ENCODE results near the gene ANXA4. TPM values are rescaled to one million over a fixed set of nuclear protein-coding genes. Genes with fewer than 3 reads are reported as not detected.

Gene ANXA4
- total RNA-seq, 1 donor from 2014 or later = 29.1 TPM

DNA sequence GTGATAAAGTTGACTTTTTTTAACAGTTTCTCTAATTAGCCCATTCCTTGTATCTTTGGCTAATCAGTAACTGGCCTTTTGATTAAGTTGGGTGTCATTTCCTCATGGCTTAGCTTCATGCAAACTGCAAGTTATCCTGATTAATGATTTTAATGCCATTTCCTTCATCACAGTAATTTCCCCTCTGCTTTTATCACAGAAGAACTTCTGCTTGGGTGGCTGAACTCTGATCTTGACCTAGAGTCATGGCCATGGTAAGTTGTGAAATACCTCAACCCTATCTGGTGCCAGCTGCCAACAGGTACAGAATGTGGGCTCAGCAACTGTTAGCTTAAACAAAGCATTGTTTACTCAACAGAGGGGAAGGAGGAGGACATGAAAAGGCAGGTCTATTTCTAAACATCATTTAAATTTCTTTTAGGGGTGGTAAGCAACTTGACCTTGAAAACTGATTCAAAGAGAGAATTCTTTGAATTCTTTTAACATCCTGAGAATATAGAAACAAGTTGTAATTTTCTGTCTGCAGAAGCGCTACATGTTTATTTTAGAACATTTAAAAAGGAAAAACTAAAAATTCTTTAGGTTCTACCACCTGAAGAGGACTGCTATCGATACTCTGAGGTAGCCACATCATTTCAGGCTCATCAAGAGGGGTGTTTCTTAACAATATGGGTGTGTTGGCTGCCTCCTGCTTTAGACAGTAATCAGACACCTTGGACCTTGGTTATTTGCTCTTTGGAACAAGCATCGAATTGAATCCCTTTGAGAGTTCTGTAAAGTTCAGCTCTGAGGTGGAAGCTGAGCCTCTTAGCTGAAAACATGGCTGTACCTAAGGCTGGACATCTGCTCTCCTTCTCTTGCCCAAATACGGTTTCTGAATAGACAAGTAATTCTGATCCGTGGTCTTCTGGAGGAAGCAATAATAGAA, 39.7 kb downstream of the ANXA4 start:
- H3K4me1 ChIP-seq = no peaks in the 10 kb centered on the region
- H3K36me3 ChIP-seq = peaks cover 0 to 4% of the 10 kb centered on the region in 2 donors
- peak overlapping the region; percentile 8 to 10 for H3K27ac ChIP-seq
- no peaks in the 10 kb centered on the region for H3K9me3 ChIP-seq
- no peaks in the 10 kb centered on the region for H3K27me3 ChIP-seq
- no peak for TF ChIP-seq CTCF (IDR thresholded peaks at IDR 0.05)
- intact Hi-C loops (cut with DNase I) = no loop called here
- DNase-seq (ENCODE audit: low spot score in 2 of 2) = no peak
- no peak overlapping the region for H3K4me3 ChIP-seq

GRCh38 chr2:69784228-69784627, 42.3 kb downstream of the ANXA4 start:
- Histone ChIP-seq H3K36me3 (peaks cover 0 to 9% of the 10 kb centered on the region in 2 donors), H3K9me3 (no peaks in the 10 kb centered on the region), H3K4me1 (peaks cover 0 to under 1% of the 10 kb centered on the region in 2 donors), H3K27me3 (no peaks in the 10 kb centered on the region), H3K4me3 (no peak overlapping the region), H3K27ac (no peak overlapping the region)
- no peak for TF ChIP-seq CTCF (IDR thresholded peaks at IDR 0.05)
- intact Hi-C loops (cut with DNase I) = no loop called here
- DNase-seq (ENCODE audit: low spot score in 2 of 2) = no peak

DNA sequence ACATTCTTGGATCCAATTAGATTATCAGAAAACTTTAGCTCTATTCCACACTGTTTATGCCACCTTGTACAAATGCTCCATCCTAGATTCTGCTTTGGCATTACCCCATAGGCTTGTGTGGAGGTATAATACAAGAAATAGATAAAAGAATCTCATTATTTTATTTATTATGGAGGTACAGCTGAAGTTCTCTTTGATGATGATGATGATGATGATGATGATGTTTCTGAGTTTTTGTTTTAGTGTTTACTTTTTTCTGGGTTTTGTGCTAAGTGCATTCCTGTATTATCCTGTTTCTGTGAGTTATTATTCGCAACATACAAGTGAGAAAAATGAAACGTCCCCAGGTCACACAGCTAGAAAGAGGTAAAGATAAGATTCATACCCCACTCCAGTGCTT, 43.4 kb downstream of the ANXA4 start:
- H3K36me3 ChIP-seq = peaks cover 0 to 9% of the 10 kb centered on the region in 2 donors
- no peak overlapping the region for H3K27ac ChIP-seq
- intact Hi-C loops (cut with DNase I) = no loop called here
- no peak for DNase-seq (ENCODE audit: low spot score in 2 of 2)
- H3K4me3 ChIP-seq = no peak overlapping the region
- H3K4me1 ChIP-seq = peaks cover 4 to 8% of the 10 kb centered on the region in 2 donors
- H3K27me3 ChIP-seq = no peaks in the 10 kb centered on the region
- TF ChIP-seq CTCF (IDR thresholded peaks at IDR 0.05) = no peak
- no peaks in the 10 kb centered on the region for H3K9me3 ChIP-seq

DNA sequence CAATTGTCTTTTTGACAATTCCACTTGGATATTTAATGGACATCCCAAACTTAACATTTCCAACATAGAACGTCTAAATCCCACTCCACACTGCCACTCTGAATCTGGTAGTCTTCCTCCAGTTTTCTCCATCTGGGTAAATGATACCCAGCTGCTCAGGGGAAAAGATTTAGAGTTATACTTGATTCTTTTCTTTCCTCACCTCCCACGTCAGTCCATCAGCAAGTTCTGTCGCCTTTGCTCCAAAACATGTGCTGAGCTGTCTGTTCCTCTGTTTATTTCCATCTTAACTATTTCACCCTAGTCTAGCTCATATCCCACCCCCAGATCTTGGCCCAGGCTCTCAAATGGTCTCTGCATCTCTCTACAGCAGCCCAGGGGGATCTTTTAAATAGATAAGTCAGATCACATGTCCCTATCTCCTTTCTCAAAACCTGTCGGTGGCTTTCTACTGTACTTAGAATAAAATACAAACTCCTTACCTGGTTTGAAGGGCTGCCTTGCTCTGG, 44.2 kb downstream of the ANXA4 start:
- peaks cover 4 to 10% of the 10 kb centered on the region in 2 donors for H3K4me1 ChIP-seq
- H3K4me3 ChIP-seq = no peak overlapping the region
- H3K27me3 ChIP-seq = no peaks in the 10 kb centered on the region
- intact Hi-C loops (cut with DNase I) = no loop called here
- no peaks in the 10 kb centered on the region for H3K9me3 ChIP-seq
- peaks cover 0 to 9% of the 10 kb centered on the region in 2 donors for H3K36me3 ChIP-seq
- H3K27ac ChIP-seq = no peak overlapping the region
- no peak for DNase-seq (ENCODE audit: low spot score in 2 of 2)
- no peak for TF ChIP-seq CTCF (IDR thresholded peaks at IDR 0.05)

GRCh38 chr2:69789175-69789721, 47.3 kb downstream of the ANXA4 start:
- no peak for TF ChIP-seq CTCF (IDR thresholded peaks at IDR 0.05)
- DNase-seq (ENCODE audit: low spot score in 2 of 2) = peak in 1 of 2 donors; percentile 82
- Histone ChIP-seq H3K27ac (peak overlapping the region; percentile 85 to 88), H3K4me3 (peak overlapping the region in 1 of 2 donors; percentile 40), H3K9me3 (no peaks in the 10 kb centered on the region), H3K27me3 (no peaks in the 10 kb centered on the region), H3K4me1 (peaks cover 4 to 14% of the 10 kb centered on the region in 2 donors), H3K36me3 (peaks cover 0 to 9% of the 10 kb centered on the region in 2 donors)
- intact Hi-C loops (cut with DNase I) = no loop called here
